ENCODE measurements around the gene SLC12A2.

SLC12A2 gene

DNA sequence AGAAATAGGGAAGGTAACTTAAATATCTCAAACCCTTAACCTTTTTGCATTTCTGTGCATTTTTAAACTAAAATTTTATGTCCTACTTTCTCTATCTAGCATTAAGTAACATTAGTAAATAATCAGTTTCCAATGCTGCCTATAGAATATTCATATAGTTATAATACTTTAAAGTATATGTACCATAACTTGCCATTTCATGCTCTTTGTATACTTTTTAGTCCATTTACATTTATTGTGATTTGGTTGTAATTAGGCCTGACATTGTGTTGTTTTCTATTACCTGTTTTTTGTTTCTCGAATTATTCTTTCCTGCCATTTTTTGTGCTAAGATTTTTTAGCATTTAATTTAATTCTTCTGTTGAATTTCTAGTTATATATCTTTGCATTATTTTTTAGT, 13.7 kb downstream of the SLC12A2 start:
- no peak for DNase-seq (ENCODE audit: low read depth)

DNA sequence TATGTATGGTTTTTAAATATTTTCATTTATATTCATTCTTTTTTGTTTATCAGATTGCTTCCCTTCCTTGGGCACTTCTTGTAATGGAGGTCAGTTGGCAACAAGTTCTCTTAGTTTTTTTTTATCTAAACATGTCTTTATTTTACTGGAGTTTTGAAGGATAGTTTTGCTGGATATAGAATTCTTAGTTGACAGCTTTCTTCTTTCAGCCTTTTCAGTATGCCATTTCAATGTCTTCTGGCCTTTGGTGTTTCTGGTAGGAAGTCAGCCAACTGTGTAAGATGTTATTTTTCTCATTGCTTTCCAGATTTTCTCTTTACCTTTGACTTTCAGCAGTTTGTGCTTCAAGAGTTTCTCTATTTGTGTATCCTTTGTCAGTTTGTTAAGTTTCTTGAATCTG, 14.2 kb downstream of the SLC12A2 start:
- DNase-seq (ENCODE audit: low read depth) = no peak

DNA sequence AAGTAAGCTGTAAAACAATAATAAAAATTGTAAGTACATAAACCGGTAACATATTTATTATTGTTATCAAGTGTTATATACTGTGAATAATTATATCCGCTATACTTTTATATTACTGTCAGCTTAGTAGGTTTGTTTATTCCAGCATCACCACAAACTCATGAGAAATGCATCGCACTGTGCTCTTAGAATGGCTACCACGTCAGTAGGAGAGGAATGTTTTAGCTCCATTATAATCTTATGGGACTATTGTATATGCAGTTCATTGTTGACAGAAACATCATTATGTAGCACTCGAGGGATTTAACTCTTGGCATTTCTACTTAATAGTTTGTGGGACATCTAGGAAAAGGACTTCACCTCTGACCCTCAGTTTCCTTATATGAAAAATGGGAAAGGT, 16.4 kb downstream of the SLC12A2 start:
- DNase-seq (ENCODE audit: low read depth) = no peak

DNA sequence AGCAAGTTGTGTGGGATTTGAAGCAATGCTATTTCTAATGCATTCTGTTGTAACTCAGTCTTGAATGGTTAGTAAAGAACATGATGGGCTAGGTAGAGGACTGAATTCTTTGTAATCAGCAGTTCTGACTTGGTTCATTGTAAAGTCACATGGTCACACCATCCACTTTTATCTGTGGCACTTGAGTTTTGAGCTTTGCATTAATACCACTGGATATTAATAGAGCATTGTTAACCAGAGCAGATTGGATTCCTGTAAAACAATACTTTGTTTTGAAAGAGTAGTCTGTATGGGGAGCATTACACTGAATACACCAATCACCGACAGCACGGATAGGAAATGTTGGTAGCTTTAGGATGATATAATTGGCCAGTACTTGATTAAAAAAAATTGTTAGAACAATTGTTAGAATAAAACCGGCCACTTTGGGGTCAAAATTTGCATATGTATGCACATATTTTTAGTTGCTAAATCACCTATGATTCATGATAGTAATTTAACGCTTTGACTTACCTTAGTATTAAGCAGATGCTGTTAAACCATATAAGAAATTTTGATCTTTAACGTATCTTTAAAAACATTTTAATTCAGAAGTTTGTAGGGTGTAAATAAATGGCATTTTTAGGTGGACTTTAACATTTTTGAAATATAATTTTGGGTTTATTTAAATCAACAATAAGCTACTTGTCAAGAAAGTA, 17.4 kb downstream of the SLC12A2 start:
- no peak for DNase-seq (ENCODE audit: low read depth)

DNA sequence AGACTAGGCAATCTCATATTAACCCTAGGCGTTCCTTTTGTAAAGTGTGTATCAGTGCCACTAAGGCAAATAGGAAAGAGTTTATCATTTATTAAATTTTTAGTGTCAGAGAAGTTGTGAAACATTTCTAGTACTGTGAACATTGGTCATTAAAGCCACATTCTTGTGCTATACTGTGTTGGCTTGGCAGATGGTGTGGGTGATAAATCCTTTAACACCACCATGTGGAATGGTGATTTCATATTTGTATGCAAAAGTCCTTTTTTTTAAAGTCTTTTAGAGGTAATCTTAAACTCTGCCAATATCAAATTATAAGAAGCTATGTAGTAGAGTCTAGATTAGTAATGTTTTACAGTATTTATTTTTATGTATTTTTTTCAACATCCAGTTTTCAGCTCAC, 18.1 kb downstream of the SLC12A2 start:
- no peak for DNase-seq (ENCODE audit: low read depth)

DNA sequence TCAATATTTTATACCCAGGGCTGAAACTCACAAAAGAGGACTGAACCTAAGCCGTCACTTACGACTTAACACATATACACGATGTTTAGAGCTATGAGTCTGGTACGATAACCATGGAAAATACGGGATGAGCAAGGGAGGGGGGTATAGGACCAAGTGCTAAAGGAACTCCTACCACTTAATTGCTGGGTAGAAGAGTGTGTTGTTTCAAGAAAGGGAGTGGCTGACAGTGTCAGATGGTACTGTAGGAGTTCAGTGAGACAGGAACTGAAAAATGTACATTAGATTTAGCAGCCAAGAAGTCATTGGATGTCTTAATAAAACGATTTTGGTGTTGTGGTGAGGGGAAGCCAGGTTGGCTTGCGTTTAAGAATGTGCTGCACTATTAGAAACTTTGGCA, 21.6 kb downstream of the SLC12A2 start:
- DNase-seq (ENCODE audit: low read depth) = no peak

DNA sequence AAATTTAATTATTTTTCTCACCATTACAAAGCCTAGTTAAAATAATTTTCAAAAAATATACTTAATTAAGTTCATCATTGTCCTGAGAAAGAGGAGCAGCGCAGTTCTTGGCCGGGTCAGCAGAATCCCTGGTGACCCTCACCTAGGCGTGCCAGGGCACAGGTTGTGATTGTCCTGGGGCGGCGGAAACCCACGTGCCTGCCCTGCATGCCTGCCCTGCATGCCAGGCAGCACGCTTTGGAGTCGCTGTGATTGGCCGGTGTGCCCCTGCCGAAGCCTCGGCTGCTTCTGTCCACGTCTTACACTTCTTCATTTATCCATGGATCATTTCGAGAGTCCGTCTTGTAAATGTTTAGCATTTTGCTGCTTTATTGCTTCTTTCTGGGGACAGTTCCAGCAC, 25.6 kb downstream of the SLC12A2 start:
- DNase-seq (ENCODE audit: low read depth) = no peak

DNA sequence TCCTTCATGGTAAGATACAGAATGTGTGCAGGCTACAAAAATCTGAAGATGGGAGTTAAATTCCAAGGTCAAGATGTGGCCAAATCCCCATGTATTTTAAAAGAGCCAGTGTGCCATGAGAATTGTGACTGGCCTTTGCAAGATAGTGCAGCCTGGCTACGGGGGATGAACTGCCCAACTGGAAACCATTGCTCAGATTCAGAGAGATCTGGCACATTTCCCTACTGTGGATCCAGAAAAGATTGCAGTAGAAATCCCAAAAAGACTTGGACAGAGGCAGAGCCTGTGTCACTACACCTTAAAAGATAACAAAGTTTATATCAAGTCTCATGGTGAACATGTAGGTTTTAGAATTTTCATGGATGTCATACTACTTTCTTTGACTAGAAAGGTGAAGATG, 26.2 kb downstream of the SLC12A2 start:
- DNase-seq (ENCODE audit: low read depth) = no peak

DNA sequence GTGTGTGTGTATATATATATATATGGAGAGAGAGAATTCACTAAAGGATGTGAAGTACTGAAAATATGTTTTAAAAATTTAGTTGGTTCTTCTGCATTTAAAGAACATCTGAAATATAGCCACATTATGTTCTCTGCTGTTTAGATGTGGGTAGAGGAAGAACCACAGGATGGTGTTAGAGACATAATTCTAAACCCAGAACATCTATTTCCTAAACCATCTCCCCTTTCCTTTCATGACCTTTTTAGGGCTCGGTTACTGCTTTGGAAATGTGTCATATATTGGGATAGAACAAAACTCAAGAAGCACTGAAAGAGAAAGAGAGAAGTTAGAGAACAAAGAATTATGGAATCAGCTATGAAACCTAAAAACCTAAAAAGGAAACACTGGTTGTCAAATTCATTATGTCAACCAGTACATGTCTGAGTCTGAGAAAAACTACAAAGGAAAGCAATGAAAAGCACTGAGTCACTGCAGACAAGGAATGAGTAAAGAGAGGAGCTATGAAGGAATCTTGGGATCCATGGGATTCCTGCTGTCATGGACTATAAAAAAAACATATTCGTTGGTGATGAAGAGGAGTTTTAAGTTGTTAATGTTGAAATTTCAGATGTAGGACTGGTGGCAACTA, 28.4 kb downstream of the SLC12A2 start:
- no peak for DNase-seq (ENCODE audit: low read depth)

DNA sequence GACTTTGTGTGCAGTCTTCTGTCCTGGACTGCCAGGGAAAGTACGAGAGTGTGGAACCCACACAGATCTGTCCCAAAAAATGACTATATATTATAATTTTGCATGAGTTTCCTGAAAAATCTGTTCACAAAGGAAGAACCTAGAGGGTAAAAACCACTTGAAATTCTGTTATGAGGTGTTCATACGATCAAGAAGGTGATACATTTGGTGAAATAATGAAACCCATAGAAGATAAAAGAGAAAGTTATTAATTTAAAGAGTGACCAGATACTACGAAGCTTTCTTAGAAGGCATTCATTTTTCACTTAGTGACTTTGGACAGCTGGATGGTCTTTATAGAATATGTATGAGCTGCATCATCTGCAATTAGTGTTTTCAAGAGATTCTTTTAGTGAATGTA, 32.9 kb downstream of the SLC12A2 start:
- no peak for DNase-seq (ENCODE audit: low read depth)

DNA sequence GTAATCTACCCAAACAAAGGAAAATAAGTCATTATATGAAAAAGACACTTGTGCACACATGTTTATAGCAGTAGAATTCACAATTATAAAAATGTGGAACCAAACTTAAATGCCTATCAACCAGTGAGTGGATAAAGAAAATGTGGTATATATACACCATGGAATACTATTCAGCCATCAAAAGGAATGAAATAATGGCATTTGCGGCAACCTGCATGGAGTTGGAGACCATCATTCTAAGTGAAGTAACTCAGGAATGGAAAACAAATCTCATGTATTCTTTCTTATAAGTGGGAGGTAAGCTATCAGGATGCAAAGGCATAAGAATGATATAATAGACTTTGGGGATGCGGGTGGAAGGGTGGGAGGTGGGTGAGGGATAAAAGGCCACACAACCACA, 34.6 kb downstream of the SLC12A2 start:
- DNase-seq (ENCODE audit: low read depth) = no peak

DNA sequence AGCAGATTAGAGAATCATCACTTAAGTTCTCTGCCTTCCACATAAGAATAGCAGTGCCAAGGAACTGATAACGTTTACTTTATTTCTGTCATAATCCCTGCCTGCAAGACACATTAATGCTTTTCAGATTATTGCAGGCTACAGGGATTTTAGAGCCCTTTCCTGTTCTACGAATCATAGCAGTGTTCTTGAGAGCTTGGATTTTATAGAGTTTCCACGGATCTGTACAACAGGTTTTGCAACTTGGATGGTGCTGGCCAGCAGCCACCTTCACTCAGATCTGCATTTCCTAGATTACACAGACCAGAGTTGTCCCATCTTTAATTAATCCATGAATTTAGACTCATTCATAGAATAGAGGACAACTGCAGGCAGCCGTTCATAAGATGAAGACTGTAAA, 38.1 kb downstream of the SLC12A2 start:
- no peak for DNase-seq (ENCODE audit: low read depth)

DNA sequence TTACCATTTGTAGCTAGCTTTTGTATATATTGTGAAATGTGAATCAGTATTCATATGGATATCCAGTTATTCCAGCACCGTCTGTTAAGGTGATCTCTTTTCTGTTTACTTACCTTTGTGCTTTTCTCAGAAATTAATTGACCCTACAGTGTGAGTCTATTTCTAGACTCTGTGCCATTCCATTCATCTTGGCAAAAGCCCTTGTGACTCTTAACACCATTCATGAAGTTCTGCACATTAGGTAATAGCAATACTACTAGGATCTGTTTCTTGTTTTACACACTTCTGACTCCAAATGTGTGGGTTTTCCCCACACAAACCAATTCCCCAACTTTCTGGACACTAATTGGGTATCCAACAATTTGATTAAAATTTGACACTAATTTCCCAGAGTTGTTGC, 40.4 kb downstream of the SLC12A2 start:
- no peak for DNase-seq (ENCODE audit: low read depth)

DNA sequence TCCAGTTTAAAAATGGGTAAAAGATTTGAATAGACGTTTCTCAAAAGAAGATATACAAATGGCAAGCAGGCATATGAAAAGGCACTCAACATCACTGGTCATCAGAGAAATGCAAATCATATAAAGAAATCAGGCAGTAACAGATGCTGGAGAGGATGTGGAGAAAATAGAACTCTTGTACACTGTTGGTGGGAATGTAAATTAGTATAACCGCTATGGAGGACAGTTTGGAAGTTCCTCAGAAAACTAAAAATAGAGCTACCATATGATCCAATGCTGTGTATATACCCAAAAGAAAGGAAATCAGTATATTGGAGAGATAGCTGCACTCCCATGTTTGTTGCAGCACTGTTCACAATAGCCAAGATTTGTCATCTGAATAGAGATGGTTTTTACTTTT, 42.7 kb downstream of the SLC12A2 start:
- DNase-seq (ENCODE audit: low read depth) = no peak

DNA sequence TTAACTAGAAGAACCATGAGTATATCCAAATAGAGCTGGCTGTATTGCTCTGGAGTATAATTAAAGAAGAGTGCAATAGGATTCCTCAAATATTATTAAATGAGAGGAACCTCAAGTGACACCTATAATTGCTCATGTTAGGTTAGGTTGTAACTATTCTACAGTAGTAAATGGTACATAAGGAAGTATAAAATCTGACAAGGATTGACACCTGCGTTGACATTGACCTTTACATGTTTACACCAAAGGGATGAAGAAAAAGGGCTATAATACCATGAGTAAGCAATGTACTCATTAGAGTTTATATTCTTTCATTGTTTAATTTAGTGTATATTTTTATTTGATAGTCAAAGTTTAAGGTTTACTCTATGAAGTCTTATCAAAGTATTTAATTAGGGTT, 48.9 kb downstream of the SLC12A2 start:
- no peak for DNase-seq (ENCODE audit: low read depth)

DNA sequence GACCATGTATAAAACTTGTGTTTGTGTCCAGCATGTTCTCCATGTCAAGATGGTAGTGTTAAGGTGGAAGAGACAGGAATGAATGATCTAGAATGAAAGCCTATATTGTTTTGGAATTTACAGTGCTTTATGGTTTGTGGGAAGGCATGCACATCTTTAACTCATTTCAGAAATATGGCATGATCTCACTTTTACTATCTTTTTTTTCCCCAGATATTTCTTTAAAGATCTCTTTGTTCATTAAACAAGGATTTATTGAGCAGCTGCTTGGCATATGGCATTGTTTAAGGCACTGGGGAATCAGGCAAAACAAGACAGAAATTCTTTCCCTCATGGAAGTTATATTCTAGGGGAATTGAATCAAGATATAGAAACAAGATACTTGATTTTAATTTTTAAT, 51.7 kb downstream of the SLC12A2 start:
- no peak for DNase-seq (ENCODE audit: low read depth)

DNA sequence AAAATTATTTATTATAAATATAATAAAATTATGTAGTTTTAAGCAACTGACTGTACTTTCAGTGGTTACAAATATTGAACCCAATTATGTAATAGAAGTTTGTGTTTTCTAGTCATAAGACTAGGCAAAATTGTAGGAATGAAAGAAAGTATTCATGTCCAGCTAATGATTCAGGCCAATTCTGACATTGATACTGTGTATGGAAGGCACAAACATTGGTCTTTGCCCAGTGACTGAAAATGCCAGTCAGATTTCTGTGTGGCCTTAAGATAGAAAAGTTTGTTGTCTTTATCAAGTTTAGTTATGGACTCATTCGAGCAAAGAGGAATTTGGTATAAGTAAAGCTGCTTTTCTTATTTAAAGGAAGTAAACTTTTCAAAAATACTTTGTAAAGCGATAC, 60.3 kb downstream of the SLC12A2 start:
- no peak for DNase-seq (ENCODE audit: low read depth)

DNA sequence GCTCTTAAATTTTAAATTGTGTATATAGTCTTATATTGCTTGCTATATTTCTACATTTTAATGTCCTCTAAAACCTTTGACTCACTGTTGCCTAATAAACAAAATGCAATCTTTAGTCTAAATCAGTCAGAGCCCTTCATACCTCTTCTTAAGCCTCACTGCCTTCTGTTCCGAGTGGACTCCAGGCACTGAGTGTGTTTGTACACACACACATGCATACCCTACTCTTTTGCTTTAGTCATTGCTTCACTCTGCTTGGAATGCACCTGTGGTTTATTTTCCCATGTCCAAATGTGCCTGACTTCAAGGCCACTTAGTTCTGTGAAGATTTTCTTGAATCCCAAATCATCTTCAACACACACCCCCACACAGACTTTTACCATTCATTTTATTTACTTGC, 60.9 kb downstream of the SLC12A2 start:
- DNase-seq (ENCODE audit: low read depth) = no peak

DNA sequence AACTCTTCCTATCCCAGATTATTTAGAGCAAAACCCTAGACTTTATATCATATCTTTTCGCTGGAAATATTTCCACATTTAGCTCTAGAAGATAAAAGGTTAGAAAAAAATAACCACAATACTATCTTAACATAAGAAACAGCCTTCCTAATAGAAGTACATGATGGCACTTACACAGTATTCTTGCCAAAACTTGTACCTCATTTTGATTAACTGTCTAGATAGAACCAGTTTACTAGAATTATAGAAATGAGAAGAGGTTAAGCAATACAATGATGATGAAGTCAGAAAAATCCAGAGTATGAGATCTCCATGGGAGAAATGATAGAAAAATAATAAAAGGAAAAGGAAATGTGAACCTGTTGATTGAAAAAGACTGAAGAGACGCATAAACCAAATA, 63.1 kb downstream of the SLC12A2 start:
- DNase-seq (ENCODE audit: low read depth) = no peak

DNA sequence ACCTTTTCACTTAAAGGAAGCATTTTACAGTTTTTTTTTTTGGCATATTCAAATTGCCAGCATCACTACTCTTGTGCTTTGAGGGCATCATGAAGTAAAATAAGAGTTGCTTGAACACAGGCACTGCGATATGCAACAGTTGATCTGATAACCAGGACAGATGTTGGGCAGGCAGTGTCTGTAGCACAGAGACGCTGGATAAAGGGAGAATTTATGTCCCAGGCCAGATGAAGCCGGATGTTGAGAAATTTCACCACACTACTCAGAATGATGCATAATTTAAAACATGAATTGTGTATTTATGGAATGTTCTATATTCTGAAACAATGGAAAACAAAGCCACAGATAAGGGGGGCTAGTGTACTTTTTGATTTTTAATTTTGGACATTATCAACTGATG, 71.4 kb downstream of the SLC12A2 start:
- no peak for DNase-seq (ENCODE audit: low read depth)

DNA sequence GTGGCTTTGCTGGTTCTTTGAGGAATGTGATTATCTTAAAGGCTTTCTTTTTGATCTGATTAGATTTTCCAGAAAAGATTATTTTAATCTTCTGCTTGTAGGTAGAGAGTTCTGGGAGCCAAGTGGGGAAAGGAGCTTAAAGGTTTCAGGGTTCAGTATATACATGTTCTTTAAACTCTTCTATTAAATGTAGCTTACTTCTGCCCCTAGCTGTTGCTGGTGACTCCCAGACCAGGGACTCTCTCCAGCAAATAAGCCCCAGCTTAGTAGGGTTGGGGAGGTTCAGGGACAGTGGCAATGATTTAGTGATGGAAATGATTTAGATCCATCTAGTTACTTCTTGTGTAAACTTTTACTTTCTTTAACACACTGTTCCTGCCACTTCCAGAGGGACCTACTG, 72.2 kb downstream of the SLC12A2 start:
- DNase-seq (ENCODE audit: low read depth) = no peak

DNA sequence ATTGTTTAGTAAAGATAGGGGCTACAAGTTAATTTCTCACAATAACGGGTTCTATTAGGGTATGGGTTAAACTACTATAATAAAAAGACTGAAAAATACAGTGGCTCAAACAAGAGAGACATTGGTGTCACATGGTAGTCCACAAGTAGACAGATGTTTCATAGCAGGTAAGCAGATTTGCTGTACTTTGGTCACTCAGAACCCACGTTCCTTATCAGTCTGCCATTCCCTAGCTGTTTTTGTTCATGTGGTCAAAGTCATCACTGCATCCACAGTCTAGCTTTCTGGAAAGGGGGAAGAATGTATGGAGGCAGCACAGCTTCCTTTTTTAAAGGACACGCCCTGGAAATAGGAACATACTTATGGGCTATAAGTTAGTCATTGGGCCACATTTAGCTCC, 73.0 kb downstream of the SLC12A2 start:
- no peak for DNase-seq (ENCODE audit: low read depth)

DNA sequence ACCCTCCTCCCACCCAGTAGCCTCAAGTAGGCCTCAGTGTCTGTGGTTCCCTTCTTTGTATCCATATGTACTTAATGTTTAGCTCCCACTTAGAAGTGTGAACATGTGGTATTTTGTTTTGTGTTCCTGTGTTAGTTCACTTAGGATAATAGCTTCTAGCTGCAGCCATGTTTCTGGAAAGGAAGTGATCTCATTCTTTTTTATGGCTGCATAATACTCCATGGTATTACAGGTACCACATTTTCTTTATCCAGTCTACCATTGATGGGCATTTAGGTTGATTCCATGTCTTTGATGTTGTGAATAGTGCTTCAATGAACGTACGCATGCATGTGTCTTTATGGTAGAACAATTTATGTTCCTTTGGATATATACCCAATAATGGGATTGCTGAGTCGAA, 74.8 kb downstream of the SLC12A2 start:
- DNase-seq (ENCODE audit: low read depth) = no peak

DNA sequence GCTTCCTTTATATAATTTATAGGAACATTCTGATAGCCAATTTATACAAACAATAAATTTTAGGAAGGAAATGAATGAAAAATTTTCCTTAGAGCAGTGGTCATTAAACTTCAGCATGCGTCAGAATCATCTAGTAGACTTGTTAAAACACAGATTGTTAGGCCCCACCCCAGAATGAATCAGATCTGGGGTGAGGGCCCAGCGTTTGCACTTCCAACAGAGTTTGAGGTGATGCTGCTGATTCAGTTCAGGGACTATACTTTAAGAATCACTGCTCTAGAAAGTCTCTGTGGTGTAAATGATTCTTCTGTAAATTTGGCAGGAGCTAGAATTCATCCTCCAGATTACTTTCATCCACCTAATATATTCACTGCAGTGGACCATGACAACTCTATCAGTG, 80.4 kb downstream of the SLC12A2 start:
- no peak for DNase-seq (ENCODE audit: low read depth)

Measured in T follicular helper cell (primary cell).